GM18498 (cell line): Measurements from ENCODE around the gene PIGR.
A peak's percentile ranks its signal among the peaks of the same experiment; 100 is the strongest.
"Not testable (repeated sequence)": the region's sequence is repeated elsewhere in the genome, so short reads cannot be mapped to it uniquely, and the experiment has no call there.

Experiments used
- ATAC-seq: cut with Tn5 transposase; IDR thresholded peaks from one replicate; pipeline ENCODE4 v1.9.1; 2021; ENCODE audit warnings: mild to moderate bottlenecking, moderate library complexity; ENCODE audit not compliant: unreplicated experiment

The PIGR gene

DNA sequence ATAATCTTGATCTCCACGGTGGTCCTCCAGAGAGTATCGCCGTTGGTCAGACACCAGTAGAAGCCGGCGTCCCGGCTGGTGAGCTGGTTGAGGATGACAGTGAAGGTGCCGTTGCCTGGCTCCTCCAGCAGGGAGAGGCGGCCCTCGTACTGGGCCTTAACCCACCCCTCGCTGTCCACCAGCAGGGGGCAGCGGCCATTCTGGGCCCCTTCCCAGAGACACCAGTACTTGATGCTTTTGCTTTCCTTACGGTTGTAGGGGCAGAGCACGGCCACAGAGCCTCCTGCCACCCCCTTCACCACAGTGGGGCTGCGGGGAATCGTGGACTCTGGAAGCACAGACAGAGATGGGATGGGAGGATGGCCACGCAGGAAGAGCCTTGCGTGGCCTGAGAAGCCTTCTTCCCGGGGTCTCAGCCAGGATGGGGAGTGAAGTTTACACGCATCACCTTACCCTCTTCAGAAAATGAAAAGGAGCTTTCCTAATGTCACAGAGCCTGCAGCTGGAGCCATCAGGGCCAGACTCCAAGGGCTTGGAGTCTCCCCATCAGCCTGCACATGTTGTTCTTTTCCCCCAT lies 10.7 kb downstream of the PIGR start:
- ATAC-seq = no peak

DNA sequence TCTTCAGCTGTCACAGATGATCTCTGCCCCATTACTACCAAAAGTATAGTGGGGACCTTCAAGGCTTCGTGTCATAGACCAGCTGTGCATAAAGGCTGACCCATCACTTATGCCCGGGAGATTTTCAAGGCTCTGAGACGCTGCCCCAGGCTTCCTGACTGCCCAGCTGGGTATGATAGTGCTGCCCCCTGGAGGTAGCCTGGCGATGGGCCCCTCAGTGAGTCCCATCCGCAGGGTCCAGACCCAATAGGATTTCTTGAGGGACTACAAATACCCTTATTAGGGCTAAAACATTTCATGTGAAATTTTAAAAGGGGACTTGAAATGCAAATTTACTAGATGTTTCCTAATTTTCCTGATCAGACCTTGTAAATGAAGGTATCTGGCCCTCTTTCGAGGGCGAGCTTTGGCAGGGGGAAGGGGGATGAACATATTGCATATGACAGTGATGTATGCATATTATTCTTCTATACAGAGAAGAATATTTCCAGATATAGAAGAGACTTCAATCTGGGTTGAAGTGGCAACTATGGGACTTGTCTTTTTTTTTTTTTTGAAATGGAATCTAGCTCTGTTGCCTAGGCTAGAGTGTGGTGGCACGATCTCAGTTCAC lies 12.8 kb downstream of the PIGR start:
- no peak for ATAC-seq

DNA sequence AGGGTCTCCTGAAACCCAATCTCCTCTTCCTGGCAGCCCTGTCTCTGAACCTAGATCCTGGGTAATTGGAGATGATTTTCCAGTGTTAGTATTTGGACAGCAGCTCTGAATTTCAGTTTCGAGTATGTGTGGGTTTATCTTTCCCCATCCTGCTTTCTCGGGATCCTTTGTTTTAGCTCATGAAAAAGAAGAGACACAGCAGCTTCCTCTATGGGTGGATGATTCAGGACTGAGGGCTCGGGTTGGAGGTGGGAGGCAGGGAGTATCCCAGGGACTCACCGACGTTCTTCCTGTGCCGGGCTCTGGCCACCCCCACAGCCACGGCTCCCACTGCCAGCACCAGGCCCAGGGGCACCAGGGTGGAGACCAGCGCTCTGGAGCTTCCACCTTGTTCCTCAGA lies 14.1 kb downstream of the PIGR start:
- no peak for ATAC-seq

DNA sequence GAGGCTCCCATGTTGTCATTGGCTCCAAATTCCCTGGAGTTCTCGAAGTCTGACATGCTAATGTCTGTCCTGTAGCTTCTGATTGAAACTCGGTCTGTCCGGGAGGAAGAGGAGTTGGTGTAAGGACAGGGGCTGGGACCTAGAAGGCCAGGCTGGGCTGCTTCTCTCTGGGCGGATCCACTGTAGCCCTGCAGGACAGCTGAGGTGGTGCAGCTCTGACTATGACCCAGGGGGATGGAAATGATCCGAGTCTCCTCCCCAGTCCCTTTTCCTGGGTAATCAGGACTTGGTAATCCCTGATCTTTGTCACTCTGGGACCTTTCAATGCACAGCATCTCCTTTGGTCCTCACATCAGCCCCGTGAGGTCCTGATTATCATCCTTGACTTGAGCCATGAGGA lies 14.6 kb downstream of the PIGR start:
- ATAC-seq = no peak

DNA sequence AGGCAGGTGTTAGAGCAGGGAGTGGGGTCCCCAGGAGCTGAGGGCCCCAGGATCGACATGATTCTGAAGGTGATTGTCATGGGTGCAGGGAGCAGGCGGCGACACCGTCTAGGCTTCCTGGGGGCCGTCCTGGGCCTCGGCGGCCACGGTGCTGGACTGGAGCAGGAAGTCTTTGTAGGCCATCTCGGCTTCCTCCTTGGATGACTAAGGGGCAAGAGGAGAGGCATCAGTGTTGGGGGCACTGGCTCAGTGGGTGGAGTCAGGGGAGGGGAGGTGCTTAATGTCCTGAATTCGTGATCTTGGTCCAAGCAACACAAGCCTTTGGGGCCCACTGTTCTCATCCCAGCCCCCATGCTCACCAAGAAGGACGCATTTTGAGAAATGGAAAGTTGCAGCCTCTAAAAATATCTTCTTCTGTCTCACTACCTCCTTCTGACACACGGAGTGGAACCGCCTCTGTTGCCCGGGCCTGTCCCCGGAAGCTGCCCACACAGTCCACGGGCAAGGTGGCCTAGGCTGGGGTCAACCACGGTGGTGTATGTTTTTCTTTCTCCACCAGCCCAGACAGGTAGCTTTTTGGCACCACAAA lies 16.0 kb downstream of the PIGR start:
- peak; percentile 75 for ATAC-seq

DNA sequence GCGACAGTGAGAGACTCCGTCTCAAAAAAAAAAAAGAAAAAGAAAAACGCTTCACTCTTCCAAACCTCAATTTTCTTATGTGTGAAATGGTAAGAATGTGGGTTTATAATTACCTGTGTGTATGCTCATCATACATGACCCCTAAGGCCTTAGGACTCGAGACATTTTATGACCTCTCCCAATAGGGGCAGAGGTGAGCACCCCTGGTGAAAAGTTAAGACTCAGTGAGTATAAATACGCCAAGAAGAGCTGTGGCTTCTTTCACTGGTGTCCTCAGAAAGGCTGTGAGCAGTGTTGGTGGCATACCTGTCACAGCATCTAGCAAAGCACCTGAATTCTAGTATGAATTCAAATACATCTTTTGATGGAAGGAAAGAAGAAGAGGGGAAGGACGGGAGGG lies 16.7 kb downstream of the PIGR start:
- ATAC-seq = no peak

DNA sequence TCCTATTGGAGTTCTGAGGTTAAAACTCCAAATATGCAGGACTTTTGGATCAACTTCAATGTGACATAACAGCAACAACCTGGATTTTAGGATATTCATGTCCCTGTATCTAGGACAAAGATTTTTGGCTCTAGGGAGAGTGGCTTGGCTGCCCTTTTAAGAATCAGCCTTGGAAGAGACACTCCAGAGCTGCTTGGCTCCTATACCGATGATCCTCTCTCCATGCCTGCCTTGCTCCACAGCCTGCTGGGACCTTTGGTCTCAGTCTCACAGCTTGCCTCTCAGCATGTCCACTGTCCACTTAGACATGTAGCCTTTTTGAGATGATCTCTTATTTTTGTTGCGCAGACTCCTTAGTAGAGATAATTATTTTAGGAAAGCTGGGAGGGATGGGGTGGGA lies 20.0 kb downstream of the PIGR start:
- no peak for ATAC-seq

DNA sequence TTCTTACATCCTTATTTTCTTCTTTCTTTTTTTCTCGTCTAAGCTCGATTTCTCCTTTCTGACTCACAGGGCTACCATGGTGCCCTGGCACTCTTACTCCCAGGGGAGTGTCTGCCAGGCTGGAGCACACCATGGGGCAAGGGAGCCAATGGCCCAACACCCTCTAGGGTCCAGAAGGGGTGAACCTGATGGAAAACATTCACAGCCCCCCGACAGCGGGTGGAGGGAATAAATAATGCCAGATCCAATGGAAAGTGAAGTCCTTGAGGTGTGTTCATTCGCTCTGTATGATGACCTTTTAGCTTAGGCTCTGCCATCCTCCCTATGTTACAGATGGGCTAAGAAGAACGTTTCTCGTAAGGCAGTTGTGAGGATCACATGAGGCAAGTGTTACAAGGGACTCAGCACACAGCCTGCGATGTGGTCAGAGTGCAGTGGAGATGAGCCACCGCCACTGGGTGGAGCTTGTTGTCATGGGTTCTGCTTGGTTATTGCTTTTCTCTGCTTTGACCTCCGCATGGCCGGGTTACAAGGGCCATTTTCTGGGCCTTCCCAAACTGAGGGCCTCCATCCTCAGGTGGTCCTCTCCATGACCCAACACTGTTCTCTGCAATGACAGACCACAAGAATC lies 21.0 kb downstream of the PIGR start:
- ATAC-seq = peak; percentile 55

DNA sequence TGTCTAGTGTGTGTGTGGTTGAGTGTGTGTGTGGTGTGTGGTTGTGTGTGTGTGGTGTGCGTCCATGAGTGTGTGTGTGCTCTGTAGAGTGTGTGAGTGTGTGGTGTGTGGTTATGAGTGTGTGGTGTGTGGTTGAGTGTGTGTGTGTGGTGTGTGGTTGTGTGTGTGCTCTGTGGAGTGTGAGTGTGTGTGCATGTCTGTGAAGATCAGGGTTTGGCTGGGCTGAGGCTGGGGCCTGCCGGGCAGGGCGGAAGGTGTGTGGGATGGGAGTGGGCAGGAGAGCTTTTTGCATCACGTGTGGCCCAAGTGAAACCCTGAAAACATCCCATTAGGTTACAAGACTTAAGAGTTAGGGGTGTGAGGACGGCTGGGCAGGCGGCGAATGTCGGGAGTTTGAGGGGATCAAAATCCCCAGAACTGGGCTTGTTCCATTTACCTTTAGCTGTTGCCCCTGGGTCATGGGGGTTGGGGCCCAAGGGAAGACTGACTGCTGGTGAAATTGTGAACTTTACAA lies 21.6 kb downstream of the PIGR start:
- peak; percentile 28 for ATAC-seq

DNA sequence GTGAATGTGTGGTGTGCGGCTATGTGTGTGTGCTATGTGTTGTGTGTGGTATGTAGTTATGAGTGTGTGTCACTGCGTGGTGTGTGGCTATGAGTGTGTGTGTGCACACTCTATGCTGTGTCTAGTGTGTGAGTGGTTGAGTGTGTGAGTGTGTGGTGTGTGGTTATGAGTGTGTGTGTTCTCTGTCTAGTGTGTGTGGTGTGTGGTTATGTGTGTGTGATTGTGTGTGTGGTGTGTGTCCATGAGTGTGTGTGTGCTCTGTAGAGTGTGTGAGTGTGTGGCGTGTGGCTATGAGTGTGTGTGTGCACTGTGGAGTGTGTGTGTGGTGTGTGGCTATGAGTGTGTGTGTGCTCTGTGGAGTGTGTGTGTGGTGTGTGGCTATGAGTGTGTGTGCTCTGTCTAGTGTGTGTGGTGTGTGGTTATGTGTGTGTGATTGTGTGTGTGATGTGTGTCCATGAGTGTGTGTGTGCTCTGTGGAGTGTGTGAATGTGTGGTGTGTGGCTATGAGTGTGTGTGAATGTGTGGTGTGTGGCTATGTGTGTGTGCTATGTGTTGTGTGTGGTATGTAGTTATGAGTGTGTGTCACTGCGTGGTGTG lies 22.2 kb downstream of the PIGR start:
- not testable (repeated sequence) for ATAC-seq

DNA sequence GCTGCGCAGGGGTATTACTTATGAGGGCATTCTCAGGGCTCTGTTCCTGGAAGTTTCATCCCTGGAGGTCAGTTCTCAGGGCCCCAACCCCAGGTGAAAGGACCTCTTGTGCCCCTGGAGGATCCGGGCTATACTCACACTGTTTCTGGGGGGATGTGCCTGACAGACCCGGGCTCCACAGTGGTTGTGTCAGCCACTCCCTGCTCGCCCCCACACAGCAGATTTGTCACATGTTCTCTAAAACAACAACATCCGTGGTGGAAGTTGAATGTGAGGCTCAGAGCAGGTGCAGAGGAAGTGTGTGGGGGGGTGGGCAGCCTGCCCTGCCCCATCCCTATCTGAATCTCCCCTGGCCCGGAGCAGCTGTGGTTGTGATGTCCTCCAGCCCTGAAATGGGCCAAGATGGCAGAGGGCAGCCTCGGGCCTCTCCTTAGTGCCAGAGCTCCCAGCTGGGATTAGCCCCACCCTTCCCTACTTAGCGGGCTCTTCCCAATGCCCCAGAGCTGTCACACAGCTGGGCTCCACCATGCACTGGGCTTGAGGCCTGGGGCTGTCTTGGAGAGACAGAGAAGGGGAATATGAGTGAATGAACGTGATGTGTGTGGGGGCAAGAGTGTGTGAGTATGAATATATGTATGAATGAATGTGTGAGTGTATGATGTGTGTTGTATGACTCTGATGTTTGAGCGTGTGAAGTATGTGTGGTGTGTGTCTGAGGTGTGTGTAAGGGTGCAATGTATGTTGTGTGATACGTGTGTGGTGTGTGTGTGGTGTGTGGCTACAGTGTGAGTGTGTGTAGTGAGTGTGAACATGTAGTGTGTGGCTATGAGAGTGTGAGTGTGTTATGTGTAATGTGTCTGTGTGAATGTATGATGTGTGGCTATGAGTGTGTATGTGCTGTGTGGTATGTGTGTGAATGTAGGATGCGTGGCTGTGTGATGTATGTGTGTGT lies 23.0 kb downstream of the PIGR start:
- ATAC-seq = peak; percentile 56

DNA sequence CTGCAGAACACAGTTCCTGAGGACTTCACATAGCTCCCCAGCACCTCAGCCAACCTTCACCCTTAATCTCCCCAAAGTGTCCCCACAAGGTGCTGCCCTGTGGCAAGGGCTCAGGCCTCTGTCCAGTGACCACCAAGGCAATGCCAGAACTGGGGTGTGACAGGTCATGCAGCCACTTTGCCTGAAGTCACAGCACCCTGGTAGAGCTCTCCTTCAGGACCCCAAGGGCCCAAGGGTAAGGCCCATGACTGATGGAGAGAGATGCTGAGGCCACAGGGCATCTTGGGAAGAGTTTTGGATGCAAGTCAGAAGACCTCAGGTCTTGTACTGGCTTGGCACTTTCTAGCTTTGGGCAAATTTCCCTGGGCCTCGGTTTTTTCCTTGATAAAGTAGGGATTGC lies 23.7 kb downstream of the PIGR start:
- no peak for ATAC-seq

DNA sequence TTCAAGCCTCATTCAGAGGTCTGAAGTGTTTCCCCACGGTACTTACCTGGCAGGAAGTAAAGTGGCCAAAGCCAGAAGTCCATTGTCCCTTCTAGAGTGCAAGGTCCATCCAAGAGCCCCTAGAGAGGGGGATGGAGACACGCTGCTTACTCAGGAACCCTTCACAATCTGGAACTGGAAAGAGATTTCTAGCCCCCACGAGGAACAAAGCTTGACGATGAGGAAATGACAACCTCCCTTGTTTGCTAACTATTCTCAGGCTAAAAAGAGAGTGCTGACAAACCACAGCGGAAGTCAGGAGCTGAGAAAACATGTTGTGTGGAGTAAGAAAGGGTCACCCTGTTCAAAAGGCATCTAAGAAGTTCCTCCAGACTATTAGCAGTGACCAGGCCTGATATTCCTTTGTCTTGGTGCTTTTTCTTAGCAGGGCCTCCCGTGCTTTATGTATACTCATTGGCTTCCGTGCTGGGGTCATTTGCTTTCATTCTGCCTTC lies 24.4 kb downstream of the PIGR start, which contains the start of gene FCMR:
Gene FCMR (minus strand): TSS at position 170 of the 494 bp plus-strand sequence. CDS start 87 bp downstream, at position 83.
- ATAC-seq = no peak

DNA sequence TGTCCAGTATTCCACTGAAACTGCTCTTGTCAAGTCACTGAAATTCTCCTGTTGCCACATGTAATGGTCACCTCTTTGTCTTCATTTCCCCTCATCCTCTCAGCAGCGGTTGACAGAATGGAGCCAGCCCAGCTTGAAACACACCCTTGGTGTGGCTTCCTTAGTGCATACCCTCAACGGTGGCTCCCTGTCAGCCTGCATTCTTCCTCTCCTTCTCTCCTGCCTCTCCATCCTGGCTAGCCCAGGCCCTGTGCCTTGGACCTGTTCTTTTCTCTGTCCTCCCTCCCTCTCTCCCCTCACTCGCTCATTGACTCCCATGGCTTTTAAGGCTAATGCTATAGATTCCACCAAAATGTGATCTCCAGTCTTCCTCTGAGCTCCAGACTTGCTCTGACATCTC lies 28.2 kb downstream of the PIGR start:
- no peak for ATAC-seq

DNA sequence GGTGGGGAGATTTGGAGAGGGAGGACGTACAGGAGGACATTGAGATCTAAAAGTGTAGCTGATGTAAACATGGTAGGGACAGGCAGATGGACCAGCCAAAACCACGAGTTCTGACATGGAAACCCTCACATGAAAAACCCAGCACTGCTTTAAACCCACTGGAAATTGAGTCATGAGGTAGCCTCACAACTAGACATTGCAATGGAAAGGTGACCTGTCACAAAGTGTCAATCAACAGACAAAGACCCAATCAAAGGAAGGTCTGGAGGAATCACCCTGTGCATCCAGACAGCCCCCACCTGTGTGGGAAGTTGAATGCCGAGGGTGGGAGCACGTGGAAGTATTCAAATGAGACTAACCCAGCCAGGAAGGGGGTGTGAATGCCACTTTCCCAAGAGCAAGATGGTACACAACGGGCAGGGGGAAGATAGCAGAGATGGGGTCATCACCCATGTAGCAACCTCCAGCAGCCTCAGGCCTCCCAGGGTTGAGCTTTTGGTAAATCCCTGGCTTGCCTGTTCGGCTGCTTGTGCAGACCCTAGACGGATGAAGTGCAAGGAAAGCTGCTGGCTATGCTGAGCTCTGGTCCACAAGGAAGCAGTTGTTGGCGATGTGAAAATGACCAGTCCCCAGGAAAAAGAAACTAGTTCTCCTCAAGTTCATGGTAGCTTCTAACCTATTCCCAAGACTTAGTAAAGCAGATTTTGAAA lies 30.1 kb downstream of the PIGR start:
- ATAC-seq = no peak

DNA sequence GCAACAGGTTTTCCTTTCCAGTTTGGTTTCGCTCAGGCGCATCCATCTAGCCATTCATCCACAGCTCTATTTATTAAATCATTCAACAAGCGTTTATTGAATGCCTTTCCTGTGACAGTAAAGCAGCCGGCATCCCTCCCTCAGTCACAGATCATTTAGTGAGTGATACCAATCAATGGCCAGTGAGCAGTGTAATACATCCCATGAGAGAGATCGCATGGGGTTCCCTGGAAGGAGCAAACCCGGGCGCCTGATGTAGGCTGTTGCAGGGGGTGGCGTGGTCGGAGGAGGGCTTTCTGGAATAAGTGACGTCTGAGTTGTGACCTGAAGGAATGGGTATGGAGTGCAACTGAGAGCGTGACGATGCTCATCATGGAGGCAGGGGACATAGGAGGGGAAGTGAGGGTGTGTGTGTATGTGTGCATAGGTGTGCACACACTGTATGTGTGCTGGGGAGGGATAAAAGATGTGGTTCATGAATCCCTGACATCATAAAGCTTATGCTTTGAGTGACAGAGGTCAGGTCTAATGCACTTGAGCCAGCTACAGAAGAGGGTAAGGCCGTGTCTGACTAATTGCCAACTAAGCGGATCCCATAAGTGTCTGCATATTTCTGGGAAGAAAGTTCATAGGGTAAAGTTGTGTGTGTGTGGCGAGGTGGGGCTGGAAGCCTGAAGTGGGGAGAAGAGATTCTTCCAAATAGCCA lies 31.1 kb downstream of the PIGR start:
- ATAC-seq = no peak

DNA sequence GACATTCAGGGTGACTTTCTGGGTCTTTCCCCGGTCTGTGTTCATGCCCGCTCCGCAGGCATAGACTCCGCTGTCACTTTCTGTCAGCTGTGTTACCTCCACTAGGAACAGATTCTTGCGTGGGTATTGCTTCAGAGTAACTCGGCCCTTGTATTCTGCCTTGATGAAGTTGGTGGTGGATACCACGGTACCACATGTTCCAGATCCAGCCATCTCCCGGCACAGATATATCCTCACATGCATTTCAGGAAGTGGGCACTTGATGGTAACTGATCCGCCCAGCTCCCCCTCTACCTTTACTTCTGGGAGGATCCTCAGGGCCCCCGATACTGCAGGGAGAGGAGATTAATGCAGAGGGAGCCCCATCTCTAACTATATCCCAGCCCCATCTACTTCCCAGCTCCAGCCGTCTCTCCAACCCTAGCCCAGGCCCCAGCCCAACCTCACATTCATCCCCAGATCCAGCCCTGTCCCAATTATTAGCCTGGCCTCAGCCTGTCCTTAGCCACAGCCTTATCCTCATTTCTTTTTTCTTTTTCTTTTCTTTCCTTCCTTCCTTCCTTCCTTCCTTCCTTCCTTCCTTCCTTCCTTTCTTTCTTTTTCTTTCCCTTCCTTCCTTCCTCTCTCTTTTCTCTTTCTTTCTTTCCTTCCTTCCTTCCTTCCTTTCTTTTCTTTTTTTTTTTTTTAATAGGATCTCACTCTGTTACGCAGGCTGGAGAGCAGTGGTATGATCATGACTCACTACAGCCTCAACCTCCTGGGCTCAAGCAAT lies 32.3 kb downstream of the PIGR start:
- no peak for ATAC-seq

DNA sequence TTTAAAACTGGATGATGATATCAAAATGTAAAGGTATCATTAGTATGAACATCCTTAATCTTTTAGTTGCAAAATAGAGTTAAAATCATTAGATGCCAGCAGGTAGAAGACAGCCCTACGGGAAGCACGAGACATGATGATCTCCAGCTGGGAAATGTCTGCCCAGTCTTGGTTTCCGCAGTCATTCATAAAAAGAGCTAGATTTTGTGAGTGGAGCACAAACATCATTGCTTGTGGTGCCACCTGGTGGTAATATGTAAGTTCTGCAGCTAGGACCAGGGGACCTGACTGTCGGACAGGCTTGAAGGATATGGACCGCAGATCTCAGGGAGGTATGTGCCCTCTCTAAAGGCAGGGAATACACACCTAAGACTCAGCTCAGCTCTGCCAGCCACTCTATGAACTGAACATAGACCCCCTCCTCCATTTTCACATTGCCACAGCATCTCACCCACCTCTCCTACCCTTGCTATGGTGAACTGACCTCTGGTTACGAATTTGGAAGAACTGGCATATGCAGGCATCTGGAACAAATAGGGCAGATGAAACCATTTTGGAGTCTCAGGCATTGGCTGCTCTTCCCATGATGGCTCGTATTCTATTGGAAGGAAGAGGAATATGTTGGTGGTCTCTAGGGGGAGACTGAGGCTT lies 33.7 kb downstream of the PIGR start:
- peak; percentile 59 for ATAC-seq
